OCI-LY1 (cell line): Measurements from ENCODE around the gene ATG5.
A peak's percentile ranks its signal among the peaks of the same experiment; 100 is the strongest.

Experiments used
- H2AFZ ChIP-seq: fragments of 200-600 bp; sonication (generic), shearing (Covaris generic); 2 replicates; pipeline ENCODE4 v1.6.0; 2014; ENCODE audit warnings: antibody characterized with exemption, mild to moderate bottlenecking, low read length
- H3F3A ChIP-seq: fragments of 200-600 bp; sonication (generic), shearing (Covaris generic); 2 replicates; pipeline ENCODE4 v1.6.0; 2014; ENCODE audit warnings: mild to moderate bottlenecking, antibody characterized with exemption, low read length, moderate library complexity; ENCODE audit not compliant: insufficient read depth
- H3K27ac ChIP-seq: fragments of 200-600 bp; sonication (generic); 2 replicates; pipeline ENCODE4 v1.5.1; 2014; ENCODE audit warnings: low read length, mixed run types, mild to moderate bottlenecking, low read depth; ENCODE audit not compliant: poor library complexity, severe bottlenecking
- H3K27me3 ChIP-seq: fragments of 200-600 bp; sonication (generic); 2 replicates; pipeline ENCODE4 v1.6.0; 2014; ENCODE audit warnings: antibody characterized with exemption, mild to moderate bottlenecking, low read length, moderate library complexity; ENCODE audit not compliant: insufficient read depth
- H3K36me3 ChIP-seq: fragments of 200-600 bp; sonication (generic); 2 replicates; pipeline ENCODE4 v1.6.1; 2014; ENCODE audit warnings: mild to moderate bottlenecking, antibody characterized with exemption, low read length, moderate library complexity, mixed read lengths; ENCODE audit not compliant: insufficient read depth
- H3K4me1 ChIP-seq: fragments of 200-600 bp; sonication (generic); 2 replicates; pipeline ENCODE4 v1.5.1; 2014; ENCODE audit warnings: mild to moderate bottlenecking, low read length, moderate library complexity; ENCODE audit not compliant: insufficient read depth, severe bottlenecking
- H3K4me2 ChIP-seq: fragments of 200-600 bp; sonication (generic), shearing (Covaris generic); 2 replicates; pipeline ENCODE4 v1.6.1; 2014; ENCODE audit warnings: low read length
- H3K4me3 ChIP-seq: fragments of 200-600 bp; sonication (generic); 2 replicates; pipeline ENCODE4 v1.5.1; 2014; ENCODE audit warnings: low read length, low read depth, mild to moderate bottlenecking, mixed read lengths; ENCODE audit not compliant: poor library complexity, severe bottlenecking
- H3K79me2 ChIP-seq: fragments of 200-600 bp; shearing (Covaris generic); 2 replicates; pipeline ENCODE4 v1.6.1; 2016; ENCODE audit warnings: mixed run types, low read length, mixed read lengths; ENCODE audit not compliant: insufficient read depth
- H3K9ac ChIP-seq: fragments of 200-600 bp; sonication (generic), shearing (Covaris generic); 2 replicates; pipeline ENCODE4 v1.6.1; 2014; ENCODE audit warnings: mild to moderate bottlenecking, low read length, mixed read lengths
- H3K9me2 ChIP-seq: fragments of 200-600 bp; sonication (generic), shearing (Covaris generic); 2 replicates; pipeline ENCODE4 v1.6.1; 2014; ENCODE audit warnings: low read depth, mild to moderate bottlenecking, low read length, mixed read lengths
- H3K9me3 ChIP-seq: fragments of 200-600 bp; shearing (Covaris generic); 2 replicates; pipeline ENCODE4 v1.6.1; 2014; ENCODE audit warnings: low read length, mixed read lengths
- H4K20me1 ChIP-seq: fragments of 200-600 bp; sonication (generic), shearing (Covaris generic); 2 replicates; pipeline ENCODE4 v1.6.0; 2016; ENCODE audit warnings: mild to moderate bottlenecking, low read length; ENCODE audit not compliant: insufficient read depth
- EZH2 ChIP-seq: fragments of 200-600 bp; sonication (generic), shearing (Covaris generic); IDR thresholded peaks from 2 replicates; pipeline ENCODE4 v1.8.0; 2017; ENCODE audit warnings: borderline replicate concordance, mixed run types, mild to moderate bottlenecking, antibody characterized with exemption, low read length, moderate library complexity, mixed read lengths
- TF ChIP-seq, protein P1 (sequence below): fragments of 200-600 bp; sonication (generic), shearing (Covaris generic); IDR thresholded peaks from 2 replicates; pipeline ENCODE4 v1.5.1; 2017; ENCODE audit warnings: mild to moderate bottlenecking, antibody characterized with exemption, low read length, moderate library complexity, mixed read lengths

The ATG5 gene

DNA sequence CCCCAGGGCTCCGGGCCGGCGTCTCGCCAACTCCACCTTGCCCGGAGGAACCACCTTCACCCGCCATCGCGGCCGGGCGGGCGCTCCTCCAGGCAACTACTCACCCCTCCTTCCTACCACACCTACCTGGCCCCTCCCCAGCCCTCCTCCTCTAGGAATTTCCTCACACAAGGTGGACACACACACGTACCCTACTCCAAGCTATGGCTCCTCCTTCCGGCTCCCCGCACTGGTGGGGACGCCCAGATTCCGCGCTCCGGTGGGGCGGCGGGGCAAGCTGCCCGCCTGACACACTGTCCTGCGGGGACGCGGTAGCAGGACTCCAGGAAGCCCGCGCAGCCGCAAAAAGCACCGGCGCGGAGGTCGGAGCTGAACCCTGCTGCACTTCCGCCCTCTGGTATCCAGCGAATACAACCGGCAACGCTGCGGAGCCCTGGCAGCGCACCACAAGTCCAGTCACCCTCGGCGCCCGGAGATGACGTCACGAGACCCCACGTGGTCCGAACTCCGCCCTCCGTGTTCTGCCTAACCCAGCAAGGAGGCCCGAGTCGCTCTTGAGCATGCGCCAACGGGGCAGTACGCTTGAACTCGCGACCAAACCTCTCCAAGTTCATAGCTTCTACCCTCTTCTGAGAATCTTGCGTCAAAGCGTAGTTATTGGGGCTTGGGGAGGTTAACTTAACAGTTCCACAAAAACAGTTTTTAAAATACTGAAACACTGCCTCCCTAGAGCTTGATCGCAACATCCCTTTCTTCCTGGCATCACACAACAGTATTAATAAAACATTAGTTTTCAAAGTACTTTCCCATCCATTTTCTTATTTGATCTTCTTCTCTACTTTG is at the start of gene ATG5:
Gene ATG5 (minus strand): TSS at position 425 of the 843 bp plus-strand sequence. CDS start 9,552 bp downstream, outside the sequence.
- H3K4me1 ChIP-seq = peaks cover 20% of the 10 kb centered on the region
- H3K27ac ChIP-seq = peak within 1 kb of the TSS; percentile 63
- H3F3A ChIP-seq = no peaks in the 10 kb centered on the region
- peak within 1 kb of the TSS; percentile 46; the same call in 1 of the 2 replicates for H2AFZ ChIP-seq
- peak within 1 kb of the TSS; percentile 96 for H3K4me2 ChIP-seq
- peak within 1 kb of the TSS; percentile 84 for H3K4me3 ChIP-seq
- no peaks in the 10 kb centered on the region for H3K36me3 ChIP-seq
- no peaks in the 10 kb centered on the region for H3K27me3 ChIP-seq
- peak within 1 kb of the TSS; percentile 83 for H3K9ac ChIP-seq
- H3K9me3 ChIP-seq = no peaks in the 10 kb centered on the region
- H4K20me1 ChIP-seq = no peaks in the 10 kb centered on the region
- TF ChIP-seq EZH2 = no peak
- TF ChIP-seq, protein P1, sequence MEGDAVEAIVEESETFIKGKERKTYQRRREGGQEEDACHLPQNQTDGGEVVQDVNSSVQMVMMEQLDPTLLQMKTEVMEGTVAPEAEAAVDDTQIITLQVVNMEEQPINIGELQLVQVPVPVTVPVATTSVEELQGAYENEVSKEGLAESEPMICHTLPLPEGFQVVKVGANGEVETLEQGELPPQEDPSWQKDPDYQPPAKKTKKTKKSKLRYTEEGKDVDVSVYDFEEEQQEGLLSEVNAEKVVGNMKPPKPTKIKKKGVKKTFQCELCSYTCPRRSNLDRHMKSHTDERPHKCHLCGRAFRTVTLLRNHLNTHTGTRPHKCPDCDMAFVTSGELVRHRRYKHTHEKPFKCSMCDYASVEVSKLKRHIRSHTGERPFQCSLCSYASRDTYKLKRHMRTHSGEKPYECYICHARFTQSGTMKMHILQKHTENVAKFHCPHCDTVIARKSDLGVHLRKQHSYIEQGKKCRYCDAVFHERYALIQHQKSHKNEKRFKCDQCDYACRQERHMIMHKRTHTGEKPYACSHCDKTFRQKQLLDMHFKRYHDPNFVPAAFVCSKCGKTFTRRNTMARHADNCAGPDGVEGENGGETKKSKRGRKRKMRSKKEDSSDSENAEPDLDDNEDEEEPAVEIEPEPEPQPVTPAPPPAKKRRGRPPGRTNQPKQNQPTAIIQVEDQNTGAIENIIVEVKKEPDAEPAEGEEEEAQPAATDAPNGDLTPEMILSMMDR = no peak
- H3K79me2 ChIP-seq = peaks cover 44% of the 10 kb centered on the region
- H3K9me2 ChIP-seq = no peaks in the 10 kb centered on the region

GRCh38 chr6:106373502-106374239 is 48.1 kb upstream of the ATG5 start:
- no peaks in the 10 kb centered on the region for H3K9me2 ChIP-seq
- no peak overlapping the region for H3K27ac ChIP-seq
- H3K36me3 ChIP-seq = no peaks in the 10 kb centered on the region
- H3F3A ChIP-seq = no peaks in the 10 kb centered on the region
- no peaks in the 10 kb centered on the region for H3K9me3 ChIP-seq
- no peak overlapping the region for H3K9ac ChIP-seq
- no peak overlapping the region for H3K4me3 ChIP-seq
- H2AFZ ChIP-seq = no peak overlapping the region
- H3K79me2 ChIP-seq = no peaks in the 10 kb centered on the region
- TF ChIP-seq, protein P1 = no peak
- H3K4me1 ChIP-seq = no peaks in the 10 kb centered on the region
- H4K20me1 ChIP-seq = no peaks in the 10 kb centered on the region
- H3K27me3 ChIP-seq = no peaks in the 10 kb centered on the region
- no peak overlapping the region for H3K4me2 ChIP-seq

- Histone ChIP-seq H2AFZ (no peak overlapping the region), H4K20me1 (no peaks in the 10 kb centered on the region), H3K9me3 (no peaks in the 10 kb centered on the region), H3K27ac (no peak overlapping the region), H3K4me2 (no peak overlapping the region), H3K9me2 (no peaks in the 10 kb centered on the region), H3K4me3 (no peak overlapping the region), H3K27me3 (no peaks in the 10 kb centered on the region), H3K9ac (no peak overlapping the region), H3K79me2 (no peaks in the 10 kb centered on the region), H3F3A (no peaks in the 10 kb centered on the region), H3K4me1 (no peaks in the 10 kb centered on the region), H3K36me3 (no peaks in the 10 kb centered on the region)
- TF ChIP-seq EZH2 = no peak
- TF ChIP-seq, protein P1 = no peak
Measured at GRCh38 chr6:106372838-106373501, 47.4 kb upstream of the ATG5 start.
